ENCODE data around the gene SLX4IP.

The SLX4IP gene

GRCh38 chr20:10653599-10654249 lies 218.6 kb downstream of the SLX4IP start:
- FAIRE-seq, result no peak

GRCh38 chr20:10654250-10654610 lies 219.1 kb downstream of the SLX4IP start:
- FAIRE-seq, result no peak

GRCh38 chr20:10654630-10655029 lies 219.5 kb downstream of the SLX4IP start:
- FAIRE-seq, result no peak

- FAIRE-seq, result no peak
Observed at GRCh38 chr20:10655720-10656669, 220.9 kb downstream of the SLX4IP start.

- FAIRE-seq, result no peak
Observed at GRCh38 chr20:10657453-10657852, 222.3 kb downstream of the SLX4IP start.

GRCh38 chr20:10658051-10658823 lies 223.1 kb downstream of the SLX4IP start:
- no peak for FAIRE-seq

- FAIRE-seq, result no peak
Observed at GRCh38 chr20:10658876-10659632, 223.9 kb downstream of the SLX4IP start.

GRCh38 chr20:10659651-10660601 lies 224.8 kb downstream of the SLX4IP start:
- FAIRE-seq, result no peak

- FAIRE-seq, result no peak
Observed at GRCh38 chr20:10660661-10661060, 225.6 kb downstream of the SLX4IP start.

GRCh38 chr20:10661261-10661660 lies 226.2 kb downstream of the SLX4IP start:
- FAIRE-seq, result no peak

- FAIRE-seq, result no peak
Observed at GRCh38 chr20:10662151-10662550, 227.0 kb downstream of the SLX4IP start.

- no peak for FAIRE-seq
Observed at GRCh38 chr20:10662661-10663458, 227.8 kb downstream of the SLX4IP start.

- FAIRE-seq, result no peak
Observed at GRCh38 chr20:10663756-10664155, 228.7 kb downstream of the SLX4IP start.

- FAIRE-seq, result no peak
Observed at GRCh38 chr20:10665027-10665561, 230.0 kb downstream of the SLX4IP start.

GRCh38 chr20:10665791-10666190 lies 230.7 kb downstream of the SLX4IP start:
- FAIRE-seq, result no peak

GRCh38 chr20:10666221-10667076 lies 231.3 kb downstream of the SLX4IP start:
- FAIRE-seq, result no peak

- FAIRE-seq, result no peak
Observed at GRCh38 chr20:10667077-10667401, 231.9 kb downstream of the SLX4IP start.

GRCh38 chr20:10667560-10668167 lies 232.6 kb downstream of the SLX4IP start:
- FAIRE-seq, result no peak
